ENCODE measurements around the gene CAV1.
"Not testable (repeated sequence)": the region's sequence is repeated elsewhere in the genome, so short reads cannot be mapped to it uniquely, and the experiment has no call there.

Gene CAV1

GRCh38 chr7:116583653-116584052 is 58.8 kb downstream of the CAV1 start:
- peak; percentile 74 for DNase-seq

GRCh38 chr7:116584721-116585120 is 59.9 kb downstream of the CAV1 start:
- DNase-seq, result no peak

GRCh38 chr7:116585392-116585791 is 60.6 kb downstream of the CAV1 start:
- no peak for DNase-seq

- no peak for DNase-seq
These were observed 61.1 kb downstream of the CAV1 start for GRCh38 chr7:116585967-116586366.

GRCh38 chr7:116587200-116587599 is 62.4 kb downstream of the CAV1 start:
- DNase-seq, result not testable (repeated sequence)

- DNase-seq, result peak; percentile 73
These were observed 63.4 kb downstream of the CAV1 start for GRCh38 chr7:116588225-116588624.

GRCh38 chr7:116588641-116589594 is 64.1 kb downstream of the CAV1 start:
- DNase-seq, result peak; percentile 34

GRCh38 chr7:116591202-116592040 is 66.6 kb downstream of the CAV1 start:
- DNase-seq, result no peak

GRCh38 chr7:116592041-116592355 is 67.2 kb downstream of the CAV1 start:
- DNase-seq, result no peak

GRCh38 chr7:116592445-116592844 is 67.6 kb downstream of the CAV1 start:
- DNase-seq, result no peak

- no peak for DNase-seq
These were observed 68.7 kb downstream of the CAV1 start for GRCh38 chr7:116593359-116594075.

GRCh38 chr7:116595063-116595462 is 70.2 kb downstream of the CAV1 start:
- DNase-seq, result no peak

- no peak for DNase-seq
These were observed 72.5 kb downstream of the CAV1 start for GRCh38 chr7:116597384-116597783.

- no peak for DNase-seq
These were observed 73.4 kb downstream of the CAV1 start for GRCh38 chr7:116598278-116598677.

GRCh38 chr7:116598861-116599260 is 74.0 kb downstream of the CAV1 start:
- DNase-seq, result no peak

- no peak for DNase-seq
These were observed 76.6 kb downstream of the CAV1 start for GRCh38 chr7:116601426-116601825.

- no peak for DNase-seq
These were observed 82.5 kb downstream of the CAV1 start for GRCh38 chr7:116607299-116607698.

- DNase-seq, result peak; percentile 92
These were observed 85.4 kb downstream of the CAV1 start for GRCh38 chr7:116610210-116610609.

- no peak for DNase-seq
These were observed 85.9 kb downstream of the CAV1 start for GRCh38 chr7:116610721-116611120.

All from MV-4-11 (cell line).